CMK (cell line): ENCODE measurements around the gene AMT.

Source experiments
- DNase-seq: peaks from one replicate; pipeline ENCODE4 v3.0.0-alpha.2; 2010; ENCODE audit warnings: low read depth

Gene AMT, protein sequence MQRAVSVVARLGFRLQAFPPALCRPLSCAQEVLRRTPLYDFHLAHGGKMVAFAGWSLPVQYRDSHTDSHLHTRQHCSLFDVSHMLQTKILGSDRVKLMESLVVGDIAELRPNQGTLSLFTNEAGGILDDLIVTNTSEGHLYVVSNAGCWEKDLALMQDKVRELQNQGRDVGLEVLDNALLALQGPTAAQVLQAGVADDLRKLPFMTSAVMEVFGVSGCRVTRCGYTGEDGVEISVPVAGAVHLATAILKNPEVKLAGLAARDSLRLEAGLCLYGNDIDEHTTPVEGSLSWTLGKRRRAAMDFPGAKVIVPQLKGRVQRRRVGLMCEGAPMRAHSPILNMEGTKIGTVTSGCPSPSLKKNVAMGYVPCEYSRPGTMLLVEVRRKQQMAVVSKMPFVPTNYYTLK

DNA sequence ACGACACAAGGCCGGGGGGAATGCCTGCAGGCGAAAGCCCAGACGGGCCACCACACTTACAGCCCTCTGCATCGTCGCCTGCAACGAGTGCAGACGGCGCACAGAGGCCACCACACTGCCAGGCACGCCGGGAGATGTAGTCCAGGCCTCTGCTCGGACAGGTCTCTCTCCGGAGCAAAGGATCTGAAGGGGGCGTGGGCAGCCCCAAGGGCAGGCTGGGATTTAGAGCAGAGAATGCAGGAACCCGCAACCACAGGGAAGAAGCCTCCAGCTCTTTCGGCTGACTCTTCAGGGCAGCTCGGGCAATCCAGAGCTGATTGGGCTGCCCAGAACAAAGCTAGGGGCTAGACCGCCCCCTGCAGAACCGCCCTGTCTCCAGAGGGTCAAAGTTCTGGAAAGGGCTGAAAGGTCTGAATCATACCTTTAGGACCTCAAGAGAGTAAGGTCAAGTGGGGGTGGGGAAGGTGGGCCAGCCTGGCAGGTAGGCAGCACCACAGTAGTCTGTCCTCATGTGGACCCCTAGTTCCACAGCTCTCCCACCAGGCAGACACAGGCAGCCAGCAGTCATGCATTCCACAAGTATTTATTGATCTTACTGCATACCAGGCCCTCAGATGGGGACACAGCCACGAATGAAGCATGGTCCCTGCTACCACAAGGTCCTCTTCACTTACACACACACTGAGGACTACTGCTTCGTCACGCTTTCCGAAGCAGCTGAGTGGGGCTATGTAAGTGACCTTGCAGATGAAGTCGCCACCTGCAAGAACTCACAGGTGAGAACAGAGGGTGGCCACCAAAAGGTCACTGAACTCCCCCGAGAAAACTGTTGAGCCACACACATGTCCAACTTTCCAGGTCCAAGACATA, at the start of gene AMT:
TSS of gene AMT (minus strand) at position 95 of the 870 bp plus-strand sequence. CDS start at position 72, 23 bp downstream.
- DNase-seq: no peak

- DNase-seq: no peak
Observed at GRCh38 chr3:49470714-49471420, 48.6 kb upstream of the AMT start.

GRCh38 chr3:49469936-49470713, 47.9 kb upstream of the AMT start, which contains the start of gene DAG1:
TSS of gene DAG1 (plus strand) at chr3:49470267. CDS start at chr3:49510535, 40,268 bp downstream.
- peak; percentile 85 for DNase-seq

DNA sequence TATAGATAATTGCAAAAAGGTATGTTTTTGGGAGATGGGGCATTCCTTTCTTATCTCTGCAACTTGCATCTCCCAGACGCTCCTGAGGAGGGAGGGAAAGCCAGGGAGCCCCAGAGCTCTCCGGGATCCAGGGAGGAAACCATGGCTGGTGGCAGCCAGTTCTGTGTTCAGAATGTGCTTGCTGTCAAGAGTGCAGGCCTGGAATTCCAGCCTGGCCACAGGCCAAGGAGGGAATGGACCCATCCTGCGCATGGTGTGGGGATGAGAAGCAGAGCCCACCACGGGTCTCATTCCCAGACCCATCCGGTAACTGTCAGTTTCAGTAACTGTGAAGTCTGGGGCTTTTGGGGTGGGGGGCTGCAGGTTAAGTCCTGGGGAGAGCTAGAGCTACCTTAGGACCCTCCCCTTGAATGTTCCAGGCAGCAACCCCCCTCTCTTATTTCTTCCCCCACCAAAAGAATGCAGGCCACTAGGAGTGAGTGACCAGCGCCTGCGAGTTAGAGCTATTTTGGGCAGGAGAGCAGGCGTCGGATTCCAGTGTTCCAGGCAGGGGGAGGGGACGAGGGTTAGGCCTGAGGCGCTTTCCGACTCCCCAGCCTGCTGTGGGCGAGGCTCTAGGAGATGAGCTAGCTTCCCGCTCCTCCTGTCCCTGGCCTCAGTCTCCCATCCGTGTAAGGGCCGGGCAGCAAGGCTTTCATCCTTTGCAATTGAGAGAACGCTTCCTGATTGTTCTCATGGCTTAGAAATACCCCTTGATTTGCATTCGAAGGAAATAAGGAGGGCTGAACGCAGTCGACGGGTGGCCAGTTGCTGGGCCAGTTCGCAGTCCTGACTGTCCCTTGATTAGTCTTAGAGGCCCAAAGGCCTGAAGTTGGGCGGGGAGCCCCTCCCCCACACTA, 47.0 kb upstream of the AMT start:
- no peak for DNase-seq

DNA sequence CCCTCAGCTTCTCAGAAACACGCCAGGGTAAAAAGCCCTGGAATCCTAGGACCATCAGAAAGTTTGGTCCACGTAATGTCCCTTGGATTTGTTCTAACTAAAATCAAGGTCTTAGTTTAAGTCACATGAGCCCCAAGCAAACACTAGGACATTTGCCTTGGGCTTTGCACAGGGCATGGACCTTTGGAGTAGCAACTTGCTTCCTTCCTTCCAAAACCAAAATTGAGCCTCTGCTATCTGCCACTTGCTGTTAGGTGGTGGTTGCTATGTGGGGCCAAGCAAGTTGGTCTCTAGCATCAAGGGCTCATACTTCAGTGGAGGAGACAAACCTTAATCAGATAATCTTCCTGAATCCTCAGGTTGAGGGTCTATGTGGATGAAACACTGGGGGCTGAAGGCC, 43.8 kb upstream of the AMT start:
- DNase-seq: no peak

DNA sequence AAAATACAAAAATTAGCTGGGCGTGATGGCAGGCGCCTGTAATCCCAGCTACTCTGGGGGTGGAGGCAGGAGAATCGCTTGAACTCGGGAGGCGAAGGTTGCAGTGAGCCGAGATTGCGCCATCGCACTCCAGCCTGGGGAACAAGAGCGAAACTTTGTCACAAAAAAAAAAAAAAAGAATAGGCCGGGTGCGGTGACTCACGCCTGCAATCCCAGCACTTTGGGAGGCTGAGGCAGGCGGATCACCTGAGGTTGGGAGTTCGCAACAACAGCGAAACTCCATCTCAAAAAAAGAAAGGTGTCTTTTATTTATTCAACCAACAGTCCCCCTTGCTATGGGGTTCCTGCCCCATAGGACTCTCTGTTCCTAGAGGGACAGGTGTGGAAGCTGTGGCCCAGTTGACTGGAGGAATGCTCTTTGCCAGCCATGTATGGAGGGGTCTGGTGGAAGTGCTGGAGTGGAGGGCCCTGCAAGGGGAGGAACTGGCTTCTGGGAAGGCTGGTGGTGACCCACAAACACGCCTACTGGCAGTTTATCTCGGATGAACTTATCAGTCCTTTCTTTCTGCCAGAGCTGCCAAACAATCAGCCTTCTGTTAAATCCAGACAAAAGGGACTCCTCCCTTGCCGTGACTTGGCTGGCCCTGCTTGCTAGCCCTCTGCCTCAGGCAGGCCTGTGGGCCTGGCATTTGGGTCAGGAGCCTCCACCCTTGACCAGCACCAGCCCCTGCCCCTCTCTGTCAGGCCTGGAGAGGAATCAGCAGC, 43.2 kb upstream of the AMT start:
- DNase-seq: peak; percentile 69

DNA sequence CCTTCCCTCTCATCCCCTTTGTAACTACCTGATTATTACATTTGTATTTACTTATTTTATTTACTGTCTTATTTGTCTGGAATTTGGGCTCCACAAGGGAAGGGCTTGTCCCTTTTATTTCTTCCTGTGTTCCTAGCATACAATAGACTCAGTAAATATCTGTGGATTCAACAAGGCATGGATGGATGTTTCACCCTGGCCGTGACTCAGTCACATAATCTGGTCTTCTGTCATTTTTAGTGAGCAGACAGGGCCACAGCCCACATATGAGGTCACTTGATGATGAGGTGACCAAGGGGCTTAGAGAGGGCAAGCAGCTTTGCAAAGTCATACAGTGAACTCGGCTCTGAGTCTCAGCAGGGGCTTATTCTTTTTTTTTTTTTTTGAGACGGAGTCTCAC, 39.9 kb upstream of the AMT start:
- no peak for DNase-seq

DNA sequence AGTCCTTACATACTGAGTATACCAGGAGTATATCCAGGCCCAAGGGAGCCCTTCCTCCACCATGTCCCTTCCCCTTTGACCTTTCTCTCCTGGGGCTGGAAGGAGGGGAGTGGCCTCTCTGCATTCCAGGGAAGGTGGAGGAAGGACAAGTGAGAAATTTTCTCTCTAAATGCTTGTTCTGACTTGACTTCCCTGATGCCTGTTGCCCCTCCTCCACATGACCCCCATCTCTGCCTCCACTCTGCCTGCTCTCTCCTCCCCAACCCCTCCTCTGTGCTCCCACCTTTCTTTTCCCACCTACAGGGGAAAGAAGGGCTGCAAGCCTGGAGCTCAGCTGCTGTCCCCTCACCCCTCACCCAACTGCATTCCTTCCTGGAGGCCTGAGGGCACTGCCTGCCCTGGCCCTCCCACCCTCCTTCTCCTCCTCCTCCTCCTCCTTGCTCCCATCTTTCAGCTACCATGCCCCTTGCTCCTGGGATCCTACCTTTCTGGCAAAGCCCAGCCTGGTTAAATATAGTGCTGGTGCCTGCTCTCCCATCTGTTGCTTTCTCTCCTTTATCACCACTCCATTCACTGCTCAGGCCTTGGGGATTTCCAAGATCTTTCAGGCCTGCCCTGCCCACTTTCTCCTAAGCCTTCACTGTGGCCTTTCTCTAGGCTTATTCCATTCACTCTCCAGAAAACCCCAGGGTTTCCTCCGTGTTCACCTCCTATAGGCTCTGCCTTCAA, 39.3 kb upstream of the AMT start:
- DNase-seq: no peak

GRCh38 chr3:49460956-49461355, 38.7 kb upstream of the AMT start:
- no peak for DNase-seq

- no peak for DNase-seq
Observed at GRCh38 chr3:49460188-49460890, 38.1 kb upstream of the AMT start.

DNA sequence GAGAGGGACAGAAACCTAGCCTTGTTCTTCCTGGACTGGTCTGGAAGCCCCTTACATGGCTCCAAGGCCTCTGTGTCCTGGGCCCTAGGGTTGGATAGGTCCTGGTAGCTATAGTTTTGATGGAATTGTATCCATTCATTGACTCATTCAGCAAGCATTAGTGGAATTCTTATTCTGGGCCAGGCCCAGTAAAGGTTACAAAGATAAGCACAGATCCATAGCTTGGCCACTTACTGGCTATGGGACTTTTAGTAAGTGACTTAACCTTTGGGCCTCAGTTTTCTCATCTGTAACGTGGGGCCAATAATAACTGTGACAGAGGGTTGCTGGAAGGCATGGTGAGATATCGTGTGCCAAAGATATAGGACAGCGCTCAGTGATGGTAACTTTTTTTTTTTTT, 34.2 kb upstream of the AMT start:
- DNase-seq: no peak

- DNase-seq: no peak
Observed at GRCh38 chr3:49454898-49455681, 32.8 kb upstream of the AMT start.

GRCh38 chr3:49454458-49454857, 32.2 kb upstream of the AMT start:
- no peak for DNase-seq

GRCh38 chr3:49453621-49454020, 31.3 kb upstream of the AMT start:
- no peak for DNase-seq

GRCh38 chr3:49445391-49445790, 23.1 kb upstream of the AMT start:
- no peak for DNase-seq

DNA sequence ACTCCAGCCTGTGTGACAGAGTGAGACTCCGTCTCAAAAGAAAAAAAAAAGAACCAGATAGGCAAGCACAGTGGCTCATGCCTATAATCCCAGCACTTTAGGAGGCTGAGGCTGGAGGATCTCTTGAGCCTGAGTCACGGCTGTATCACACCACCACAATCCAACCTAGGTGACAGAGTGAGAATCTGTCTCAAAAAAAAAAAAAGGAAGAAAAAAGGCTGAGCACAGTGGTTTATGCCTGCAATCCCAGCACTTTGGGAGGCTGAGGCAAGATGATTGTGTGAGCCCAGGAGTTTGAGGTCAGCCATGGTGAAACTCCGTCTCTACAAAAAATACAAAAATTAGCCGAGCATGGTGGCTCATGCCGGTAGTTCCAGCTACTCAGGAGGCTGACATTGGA, 12.5 kb upstream of the AMT start:
- no peak for DNase-seq

- no peak for DNase-seq
Observed at GRCh38 chr3:49428752-49429080, 6.4 kb upstream of the AMT start.

GRCh38 chr3:49427586-49427985, 5.3 kb upstream of the AMT start:
- no peak for DNase-seq
